22Rv1 (cell line): ENCODE measurements around the gene NELFE.

ENCODE experiments used
- H3K27ac ChIP-seq: fragments of 450-650 bp; 2 replicates; pipeline ENCODE4 v1.5.1; 2017
- CTCF ChIP-seq: fragments of 450-650 bp; IDR thresholded peaks from 2 replicates; pipeline ENCODE4 v1.5.1; 2017; ENCODE audit warnings: mild to moderate bottlenecking
- ZFX ChIP-seq: fragments of 450-650 bp; IDR thresholded peaks from 2 replicates; pipeline ENCODE4 v1.6.1; 2017; ENCODE audit warnings: antibody characterized with exemption, borderline replicate concordance

Gene NELFE

GRCh38 chr6:31946370-31946885 lies 12.3 kb downstream of the NELFE start:
- no peak overlapping the region for H3K27ac ChIP-seq
- TF ChIP-seq CTCF (no peak), ZFX (no peak)

- no peak within 1 kb of the TSS for H3K27ac ChIP-seq
- no peak for TF ChIP-seq ZFX
- no peak for TF ChIP-seq CTCF
Observed at GRCh38 chr6:31945507-31946369, 13.0 kb downstream of the NELFE start, which contains the start of gene CFB. Gene CFB (plus strand): TSS chr6:31946095. CDS start chr6:31946222, 127 bp downstream.

- H3K27ac ChIP-seq, result no peak overlapping the region
- TF ChIP-seq CTCF (no peak), ZFX (no peak)
Observed at GRCh38 chr6:31945154-31945506, 13.6 kb downstream of the NELFE start.

- no peak for TF ChIP-seq CTCF
- no peak for TF ChIP-seq ZFX
- no peak overlapping the region for H3K27ac ChIP-seq
Observed at GRCh38 chr6:31943742-31944141, 15.0 kb downstream of the NELFE start.

- no peak overlapping the region for H3K27ac ChIP-seq
- TF ChIP-seq ZFX (no peak), CTCF (no peak)
Observed at GRCh38 chr6:31940256-31940664, 18.5 kb downstream of the NELFE start.

GRCh38 chr6:31935823-31936222 lies 22.9 kb downstream of the NELFE start:
- no peak overlapping the region for H3K27ac ChIP-seq
- TF ChIP-seq ZFX (no peak), CTCF (no peak)

GRCh38 chr6:31935021-31935420 lies 23.8 kb downstream of the NELFE start:
- TF ChIP-seq CTCF, result no peak
- no peak for TF ChIP-seq ZFX
- no peak overlapping the region for H3K27ac ChIP-seq
